Trophoblast cell (in vitro differentiated cells and primary cell): ENCODE data around the gene SLC2A14. TPM values are rescaled to one million over a fixed set of nuclear protein-coding genes. Genes with fewer than 3 reads are reported as not detected.
"Not testable (repeated sequence)": the region's sequence is repeated elsewhere in the genome, so short reads cannot be mapped to it uniquely, and the experiment has no call there.

Source experiments
- DNase-seq, 2 donors: peaks; one replicate each; pipeline ENCODE4 v3.0.0-alpha.2; 2016
- H2AFZ ChIP-seq: 2 replicates; pipeline ENCODE4 v1.6.1; 2013; ENCODE audit warnings: low read length, moderate library complexity, mild to moderate bottlenecking; ENCODE audit not compliant: insufficient read depth, poor library complexity
- H2AK5ac ChIP-seq: 2 replicates; pipeline ENCODE4 v1.6.1; 2013; ENCODE audit warnings: mild to moderate bottlenecking, low read length
- H2BK120ac ChIP-seq: 2 replicates; pipeline ENCODE4 v1.6.1; 2013; ENCODE audit warnings: low read length, mild to moderate bottlenecking, moderate library complexity; ENCODE audit not compliant: insufficient read depth, poor library complexity
- H2BK12ac ChIP-seq: 2 replicates; pipeline ENCODE4 v1.6.1; 2013; ENCODE audit warnings: mild to moderate bottlenecking, low read length, moderate library complexity
- H2BK5ac ChIP-seq: 2 replicates; pipeline ENCODE4 v1.6.1; 2013; ENCODE audit warnings: low read length, low read depth, moderate library complexity, mild to moderate bottlenecking; ENCODE audit not compliant: poor library complexity
- H3K14ac ChIP-seq: 2 replicates; pipeline ENCODE4 v1.6.1; 2013; ENCODE audit warnings: mild to moderate bottlenecking, low read length
- H3K18ac ChIP-seq: 2 replicates; pipeline ENCODE4 v1.6.1; 2013; ENCODE audit warnings: mild to moderate bottlenecking, low read length
- H3K23ac ChIP-seq: 2 replicates; pipeline ENCODE4 v1.6.1; 2013; ENCODE audit warnings: low read length
- H3K27ac ChIP-seq: 2 replicates; pipeline ENCODE4 v1.5.1; 2013; ENCODE audit warnings: low read depth, mild to moderate bottlenecking, inconsistent platforms, low read length, moderate library complexity
- H3K27me3 ChIP-seq: 2 replicates; pipeline ENCODE4 v1.6.1; 2013; ENCODE audit warnings: inconsistent platforms, mild to moderate bottlenecking, low read length, moderate library complexity; ENCODE audit not compliant: insufficient read depth
- H3K36me3 ChIP-seq, 2 experiments: 1 replicate in 1 of 2; 2 replicates in 1 of 2; pipeline ENCODE4 v1.6.1; 2013; ENCODE audit warnings: low read length in 2 of 2, mild to moderate bottlenecking in 2 of 2, moderate library complexity in 1 of 2; ENCODE audit not compliant: insufficient read depth in 2 of 2, control insufficient read depth in 1 of 2
- H3K4ac ChIP-seq: 2 replicates; pipeline ENCODE4 v1.6.1; 2013; ENCODE audit warnings: low read depth, mild to moderate bottlenecking, low read length, moderate library complexity
- H3K4me1 ChIP-seq, 2 experiments: 1 replicate in 1 of 2; 2 replicates in 1 of 2; pipeline ENCODE4 v1.6.1; 2013; ENCODE audit warnings: low read length in 2 of 2, mild to moderate bottlenecking in 2 of 2, moderate library complexity in 1 of 2; ENCODE audit not compliant: insufficient read depth in 2 of 2, control insufficient read depth in 1 of 2
- H3K4me2 ChIP-seq: 2 replicates; pipeline ENCODE4 v1.6.1; 2013; ENCODE audit warnings: inconsistent platforms, mild to moderate bottlenecking, low read length, moderate library complexity
- H3K4me3 ChIP-seq: 2 replicates; pipeline ENCODE4 v1.5.1; 2013; ENCODE audit warnings: mild to moderate bottlenecking, low read depth, low read length, inconsistent platforms
- H3K79me1 ChIP-seq: one replicate; pipeline ENCODE4 v1.6.1; 2013; ENCODE audit warnings: low read length
- H3K79me2 ChIP-seq: 2 replicates; pipeline ENCODE4 v1.6.1; 2013; ENCODE audit warnings: low read length, mild to moderate bottlenecking; ENCODE audit not compliant: control insufficient read depth, insufficient read depth, poor library complexity
- H3K9ac ChIP-seq: 2 replicates; pipeline ENCODE4 v1.6.1; 2013; ENCODE audit warnings: mild to moderate bottlenecking, low read length
- H3K9me3 ChIP-seq: 2 replicates; pipeline ENCODE4 v1.6.1; 2013; ENCODE audit warnings: low read depth, mild to moderate bottlenecking, control low read depth, inconsistent platforms, low read length; ENCODE audit not compliant: insufficient read depth
- H4K12ac ChIP-seq: 2 replicates; pipeline ENCODE4 v1.6.1; 2013; ENCODE audit warnings: low read depth, mild to moderate bottlenecking, low read length, moderate library complexity
- H4K8ac ChIP-seq: 2 replicates; pipeline ENCODE4 v1.6.1; 2013; ENCODE audit warnings: low read depth, mild to moderate bottlenecking, low read length, moderate library complexity
- H4K91ac ChIP-seq: one replicate; pipeline ENCODE4 v1.6.1; 2013; ENCODE audit warnings: low read depth, mild to moderate bottlenecking, low read length, moderate library complexity
- WGBS: extraction: QIAGEN DNeasy Blood & Tissue Kit; methylation state at CpG from one replicate; pipeline ENCODE4 v1.1.7; 2013; ENCODE audit warnings: missing lambda C conversion rate; ENCODE audit not compliant: insufficient read length, insufficient coverage; ENCODE audit errors: extremely low coverage; 5-methylcytosine and 5-hydroxymethylcytosine counted together
- polyA plus RNA-seq: library from polyadenylated mRNA; stranded (reverse); fragments of 200-250 nt; gene quantifications from 2 replicates; pipeline ENCODE4 v1.2.3, GENCODE V29; 2013

SLC2A14 gene
- 17.6 TPM in 2 replicates for polyA plus RNA-seq

DNA sequence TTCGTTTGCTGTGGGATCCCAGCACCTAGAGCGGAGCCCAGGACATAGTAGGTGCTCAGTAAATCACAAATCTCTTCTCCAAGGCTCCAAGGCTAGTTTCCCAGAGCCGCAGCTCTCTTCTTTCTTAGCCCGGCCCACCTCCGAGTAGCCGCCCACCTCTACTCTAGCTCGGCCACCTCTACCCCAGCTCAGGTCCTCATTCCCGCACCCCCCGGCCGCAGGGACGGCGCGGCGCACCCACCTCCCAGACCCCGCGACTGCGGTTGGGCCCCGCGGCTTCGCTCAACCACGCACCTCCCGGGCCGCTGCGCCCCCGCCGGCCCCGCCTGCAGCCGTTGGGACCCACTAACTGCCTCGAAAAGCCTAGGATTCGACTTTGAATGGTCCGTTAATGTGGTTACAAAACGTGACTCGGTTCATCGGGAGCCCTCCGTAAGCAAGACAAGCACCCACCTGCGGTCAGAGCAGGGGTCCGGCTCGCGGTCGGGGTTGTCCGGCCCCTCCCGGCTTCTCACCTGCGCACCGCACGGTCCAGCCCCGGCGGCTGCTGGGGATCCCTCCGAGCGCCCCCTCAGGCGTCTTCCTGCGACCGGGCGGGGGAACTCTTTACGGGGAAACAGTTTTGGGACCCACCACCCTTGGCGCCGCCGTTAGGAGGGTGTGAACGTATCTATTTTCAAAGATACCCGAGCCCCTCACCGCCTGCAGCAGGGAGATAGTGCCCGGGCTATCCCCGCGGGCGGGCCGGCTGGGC lies at the start of gene SLC2A14:
Gene SLC2A14, minus strand, starts transcription at position 350 of the 754 bp plus-strand sequence. CDS start 3,035 bp downstream, outside the sequence.
- no peaks in the 10 kb centered on the region for H3K79me1 ChIP-seq
- H2BK12ac ChIP-seq = no peak within 1 kb of the TSS
- no peak within 1 kb of the TSS for H3K4me3 ChIP-seq
- H2AK5ac ChIP-seq = no peak within 1 kb of the TSS
- H3K9me3 ChIP-seq = no peaks in the 10 kb centered on the region
- peak within 1 kb of the TSS; percentile 21 for H2BK120ac ChIP-seq
- H2BK5ac ChIP-seq = no peak within 1 kb of the TSS
- peaks cover 0 to 2% of the 10 kb centered on the region in 2 experiments for H3K36me3 ChIP-seq
- H3K27me3 ChIP-seq = no peaks in the 10 kb centered on the region
- no peaks in the 10 kb centered on the region for H3K79me2 ChIP-seq
- no CpG with 5 or more reads among the region's 65 CpGs for WGBS
- H3K9ac ChIP-seq = no peak within 1 kb of the TSS
- no peak within 1 kb of the TSS for H3K18ac ChIP-seq
- H4K8ac ChIP-seq = no peak within 1 kb of the TSS
- no peak within 1 kb of the TSS for H3K4me2 ChIP-seq
- H3K4me1 ChIP-seq = no peaks in the 10 kb centered on the region
- no peak within 1 kb of the TSS for H3K14ac ChIP-seq
- H3K27ac ChIP-seq = no peak within 1 kb of the TSS
- no peak within 1 kb of the TSS for H3K23ac ChIP-seq
- H4K91ac ChIP-seq = peak within 1 kb of the TSS; percentile 1
- H4K12ac ChIP-seq = no peak within 1 kb of the TSS
- no peak for DNase-seq
- no peak within 1 kb of the TSS for H2AFZ ChIP-seq
- no peak within 1 kb of the TSS for H3K4ac ChIP-seq

DNA sequence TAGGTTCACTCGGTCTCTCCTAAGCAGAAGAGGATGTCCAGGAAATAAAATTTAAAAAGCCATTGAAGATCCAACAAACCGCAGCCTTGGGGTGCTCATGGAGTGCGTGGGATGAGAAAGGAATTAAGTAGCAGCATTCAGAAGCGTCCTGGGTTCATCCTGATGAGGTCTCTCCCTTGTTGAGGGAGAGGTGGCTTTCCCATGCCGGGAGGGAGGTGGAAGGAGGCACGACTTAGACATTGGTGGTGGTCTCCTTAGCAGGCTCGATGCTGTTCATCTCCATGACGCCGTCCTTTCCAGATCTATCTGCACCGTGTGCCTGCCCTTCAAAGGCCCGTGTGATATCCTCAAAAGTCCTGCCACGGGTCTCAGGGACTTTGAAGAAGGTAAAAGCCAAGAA lies 48.5 kb upstream of the SLC2A14 start:
- not testable (repeated sequence) for H3K79me2 ChIP-seq, DNase-seq, H3K9me3 ChIP-seq, H2BK12ac ChIP-seq, H3K4me1 ChIP-seq, H3K9ac ChIP-seq, H2AK5ac ChIP-seq, H3K4ac ChIP-seq, H3K79me1 ChIP-seq, H3K23ac ChIP-seq, H3K4me3 ChIP-seq, H3K4me2 ChIP-seq, H2AFZ ChIP-seq, H3K27ac ChIP-seq, H3K14ac ChIP-seq, H3K27me3 ChIP-seq, H4K12ac ChIP-seq, H2BK5ac ChIP-seq
- no CpG with 5 or more reads among the region's 12 CpGs for WGBS
- H4K91ac ChIP-seq = peak overlapping the region; percentile 19
- peak overlapping the region; percentile 24 for H2BK120ac ChIP-seq
- peak overlapping the region; percentile 40 for H3K18ac ChIP-seq
- H3K36me3 ChIP-seq = peaks cover 41 to 54% of the 10 kb centered on the region in 2 experiments
- peak overlapping the region; percentile 69 for H4K8ac ChIP-seq

DNA sequence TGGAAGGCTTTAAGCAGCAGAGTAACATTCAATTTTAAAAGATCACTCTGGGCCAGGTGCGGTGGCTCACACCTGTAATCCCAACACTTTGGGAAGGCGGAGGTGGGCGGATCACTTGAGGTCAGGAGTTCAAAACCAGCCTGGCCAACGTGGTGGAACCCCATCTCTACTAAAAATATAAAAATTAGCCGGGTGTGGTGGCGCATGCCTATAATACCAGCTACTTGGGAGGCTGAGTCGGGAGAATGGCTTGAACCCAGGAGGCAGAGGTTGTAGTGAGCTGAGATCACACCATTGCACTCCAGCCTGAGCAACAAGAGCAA lies 45.5 kb upstream of the SLC2A14 start:
- not testable (repeated sequence) for H3K9me3 ChIP-seq, H3K79me1 ChIP-seq, H3K9ac ChIP-seq, H2AK5ac ChIP-seq, H2AFZ ChIP-seq, H4K12ac ChIP-seq, H3K18ac ChIP-seq, H3K14ac ChIP-seq, H2BK12ac ChIP-seq, H3K23ac ChIP-seq, H4K8ac ChIP-seq, H3K4me3 ChIP-seq, H3K27me3 ChIP-seq, H2BK120ac ChIP-seq, H3K4me2 ChIP-seq, H3K4me1 ChIP-seq, H4K91ac ChIP-seq, H3K4ac ChIP-seq, H3K27ac ChIP-seq, DNase-seq, H3K79me2 ChIP-seq, H2BK5ac ChIP-seq
- peaks cover 27 to 33% of the 10 kb centered on the region in 2 experiments for H3K36me3 ChIP-seq
- no CpG with 5 or more reads among the region's 7 CpGs for WGBS

DNA sequence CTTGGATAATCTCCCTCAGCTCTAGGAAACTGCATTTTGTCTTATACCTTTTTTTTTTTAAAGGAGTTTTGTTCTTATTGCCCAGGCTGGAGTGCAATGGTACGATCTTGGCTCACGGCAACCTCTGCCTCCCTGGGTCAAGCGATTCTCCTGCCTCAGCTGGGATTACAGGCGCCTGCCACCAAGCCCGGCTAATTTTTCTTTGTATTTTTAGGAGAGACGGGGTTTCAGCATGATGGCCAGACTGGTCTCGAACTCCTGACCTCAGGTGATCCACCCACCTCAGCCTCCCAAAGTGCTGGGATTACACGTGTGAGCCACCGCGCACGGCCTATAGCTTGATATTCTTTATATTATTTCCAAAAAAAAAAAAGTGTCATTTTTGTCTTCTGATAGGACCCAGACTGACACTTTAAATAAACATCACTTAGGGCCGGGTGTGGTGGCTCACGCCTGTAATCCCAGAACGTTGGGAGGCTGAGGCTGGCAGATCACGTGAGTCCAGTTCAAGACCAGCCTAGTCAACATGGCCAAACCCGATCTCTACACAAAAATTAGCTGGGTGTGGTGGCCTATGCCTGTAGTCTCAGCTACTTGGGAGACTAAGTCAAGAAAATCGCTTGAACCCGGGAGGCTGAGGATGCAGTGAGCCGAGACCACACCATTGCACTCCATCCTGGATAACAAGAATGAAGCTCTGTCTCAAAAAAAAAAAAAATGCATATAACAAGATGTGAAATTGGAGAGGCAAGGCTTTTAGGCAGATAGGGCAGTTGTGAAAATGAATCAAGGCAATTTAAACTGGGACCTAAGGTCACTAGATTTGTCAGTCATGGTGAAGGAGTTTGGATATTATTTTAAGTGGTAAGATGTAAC lies 44.9 kb upstream of the SLC2A14 start:
- Histone ChIP-seq H3K4me1 (peaks cover 4 to 6% of the 10 kb centered on the region in 2 experiments), H3K4me3 (no peak overlapping the region), H2AFZ (no peak overlapping the region), H3K4me2 (no peak overlapping the region), H3K9ac (no peak overlapping the region), H3K27ac (no peak overlapping the region), H3K18ac (no peak overlapping the region), H3K27me3 (no peaks in the 10 kb centered on the region), H3K36me3 (peaks cover 23 to 27% of the 10 kb centered on the region in 2 experiments), H3K9me3 (no peaks in the 10 kb centered on the region), H2BK5ac (no peak overlapping the region), H2BK120ac (no peak overlapping the region), H4K91ac (no peak overlapping the region), H3K14ac (no peak overlapping the region), H3K79me1 (no peaks in the 10 kb centered on the region), H3K4ac (no peak overlapping the region), H3K23ac (no peak overlapping the region), H2BK12ac (no peak overlapping the region), H4K8ac (no peak overlapping the region), H2AK5ac (no peak overlapping the region), H4K12ac (no peak overlapping the region), H3K79me2 (no peaks in the 10 kb centered on the region)
- no peak for DNase-seq
- no CpG with 5 or more reads among the region's 19 CpGs for WGBS
